DND-41 (cell line): ENCODE measurements around the gene TFCP2L1.

ENCODE experiments used
- ATAC-seq: fragments of 200-7000 bp; cut with Tn5 transposase; 3 replicates; pipeline ENCODE4 v1.9.1; 2021; ENCODE audit warnings: low read depth; ENCODE audit not compliant: insufficient read depth
- DNase-seq: peaks from one replicate; pipeline ENCODE4 v3.0.0-alpha.2; 2020
- H2AFZ ChIP-seq: 2 replicates; pipeline ENCODE4 v1.6.0; 2012; ENCODE audit warnings: low read depth, low read length
- H3K27ac ChIP-seq: 2 replicates; pipeline ENCODE4 v1.5.1; 2012; ENCODE audit warnings: low read length, inconsistent platforms
- H3K27me3 ChIP-seq: fragments of 200-600 bp; sonication (generic); 2 replicates; pipeline ENCODE4 v1.6.0; 2012; ENCODE audit warnings: low read length, mild to moderate bottlenecking, inconsistent platforms; ENCODE audit not compliant: insufficient read depth, poor library complexity
- H3K36me3 ChIP-seq: 2 replicates; pipeline ENCODE4 v1.5.1; 2012; ENCODE audit warnings: low read length, inconsistent platforms; ENCODE audit not compliant: insufficient read depth
- H3K4me1 ChIP-seq: 2 replicates; pipeline ENCODE4 v1.5.1; 2012; ENCODE audit warnings: mild to moderate bottlenecking, low read length; ENCODE audit not compliant: insufficient read depth
- H3K4me2 ChIP-seq: 2 replicates; pipeline ENCODE4 v1.6.0; 2012; ENCODE audit warnings: mild to moderate bottlenecking, moderate library complexity, low read length, inconsistent platforms; ENCODE audit not compliant: insufficient read depth
- H3K4me3 ChIP-seq, 2 experiments: fragments of 200-600 bp in 1 of 2; shearing (Covaris generic) in 1 of 2; 2 replicates each; pipeline ENCODE4 v1.5.1; 2012 to 2016; ENCODE audit warnings: inconsistent platforms in 2 of 2, low read length in 2 of 2, mild to moderate bottlenecking in 2 of 2, low read depth in 1 of 2, moderate library complexity in 1 of 2
- H3K79me2 ChIP-seq: 2 replicates; pipeline ENCODE4 v1.6.0; 2012; ENCODE audit warnings: low read length, inconsistent platforms; ENCODE audit not compliant: insufficient read depth
- H3K9ac ChIP-seq: 2 replicates; pipeline ENCODE4 v1.6.0; 2012; ENCODE audit warnings: low read depth, mild to moderate bottlenecking, inconsistent platforms, low read length, moderate library complexity
- H3K9me3 ChIP-seq: 2 replicates; pipeline ENCODE4 v1.5.1; 2012; ENCODE audit warnings: low read length, moderate library complexity, mild to moderate bottlenecking, inconsistent platforms; ENCODE audit not compliant: insufficient read depth, severe bottlenecking
- H4K20me1 ChIP-seq: 2 replicates; pipeline ENCODE4 v1.6.0; 2012; ENCODE audit warnings: low read length; ENCODE audit not compliant: insufficient read depth
- EZH2 ChIP-seq: IDR thresholded peaks from 3 replicates; pipeline ENCODE4 v1.6.1; 2012; ENCODE audit warnings: borderline replicate concordance, low read depth, mild to moderate bottlenecking, moderate library complexity, low read length, inconsistent platforms; ENCODE audit not compliant: severe bottlenecking
- TF ChIP-seq, protein P1 (sequence below): IDR thresholded peaks from 2 replicates; pipeline ENCODE4 v1.5.1; 2012; ENCODE audit warnings: borderline replicate concordance, low read length, moderate library complexity, mild to moderate bottlenecking; ENCODE audit not compliant: poor library complexity, severe bottlenecking; ENCODE audit errors: extremely low read depth

The TFCP2L1 gene

DNA sequence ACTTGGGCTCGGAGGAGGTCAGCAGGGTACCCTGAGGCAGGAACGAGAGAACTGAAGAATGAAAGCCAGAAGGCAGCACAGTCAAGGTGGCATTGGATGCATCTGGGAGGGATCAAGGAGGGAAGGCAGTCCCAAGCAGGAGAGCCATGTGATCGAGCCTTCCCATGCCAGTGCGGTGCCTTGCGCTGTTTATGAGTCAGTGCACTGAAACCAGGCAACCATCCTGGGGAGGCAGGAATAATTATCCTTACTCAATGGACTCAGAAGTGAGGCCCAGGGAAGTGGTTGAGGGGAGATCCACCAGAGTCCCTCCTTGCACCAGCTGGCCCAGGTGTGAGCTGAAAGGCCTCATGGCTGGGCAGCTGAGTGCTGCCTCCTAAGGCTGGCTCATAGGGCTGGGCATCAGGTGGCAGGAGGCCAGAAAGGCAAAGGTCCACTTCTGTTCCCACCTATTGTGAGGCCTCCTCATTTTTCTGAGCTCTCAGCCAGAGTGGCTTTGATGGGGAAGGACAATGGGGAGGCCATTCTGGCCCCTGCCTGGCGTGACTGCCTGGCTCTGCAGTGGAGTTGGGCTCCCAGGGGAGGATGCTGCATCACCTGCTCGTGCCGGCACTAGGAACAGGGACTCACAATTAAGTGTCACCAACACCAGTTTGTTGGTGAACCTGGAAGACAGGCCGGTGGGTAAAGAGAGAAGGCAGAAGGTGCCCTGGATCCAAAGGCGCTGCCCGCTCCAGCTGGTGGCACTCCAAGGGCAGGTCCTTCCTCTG, 82.3 kb downstream of the TFCP2L1 start:
- H4K20me1 ChIP-seq, result no peaks in the 10 kb centered on the region
- H3K36me3 ChIP-seq, result no peaks in the 10 kb centered on the region
- no peaks in the 10 kb centered on the region for H3K9me3 ChIP-seq
- no peak for ATAC-seq
- no peak for TF ChIP-seq EZH2
- TF ChIP-seq, protein P1, sequence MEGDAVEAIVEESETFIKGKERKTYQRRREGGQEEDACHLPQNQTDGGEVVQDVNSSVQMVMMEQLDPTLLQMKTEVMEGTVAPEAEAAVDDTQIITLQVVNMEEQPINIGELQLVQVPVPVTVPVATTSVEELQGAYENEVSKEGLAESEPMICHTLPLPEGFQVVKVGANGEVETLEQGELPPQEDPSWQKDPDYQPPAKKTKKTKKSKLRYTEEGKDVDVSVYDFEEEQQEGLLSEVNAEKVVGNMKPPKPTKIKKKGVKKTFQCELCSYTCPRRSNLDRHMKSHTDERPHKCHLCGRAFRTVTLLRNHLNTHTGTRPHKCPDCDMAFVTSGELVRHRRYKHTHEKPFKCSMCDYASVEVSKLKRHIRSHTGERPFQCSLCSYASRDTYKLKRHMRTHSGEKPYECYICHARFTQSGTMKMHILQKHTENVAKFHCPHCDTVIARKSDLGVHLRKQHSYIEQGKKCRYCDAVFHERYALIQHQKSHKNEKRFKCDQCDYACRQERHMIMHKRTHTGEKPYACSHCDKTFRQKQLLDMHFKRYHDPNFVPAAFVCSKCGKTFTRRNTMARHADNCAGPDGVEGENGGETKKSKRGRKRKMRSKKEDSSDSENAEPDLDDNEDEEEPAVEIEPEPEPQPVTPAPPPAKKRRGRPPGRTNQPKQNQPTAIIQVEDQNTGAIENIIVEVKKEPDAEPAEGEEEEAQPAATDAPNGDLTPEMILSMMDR, result no peak
- no peak for DNase-seq
- no peak overlapping the region for H3K9ac ChIP-seq
- no peaks in the 10 kb centered on the region for H3K4me1 ChIP-seq
- no peak overlapping the region for H3K4me3 ChIP-seq
- H3K4me2 ChIP-seq, result no peak overlapping the region
- no peak overlapping the region for H2AFZ ChIP-seq
- no peak overlapping the region for H3K27ac ChIP-seq
- no peaks in the 10 kb centered on the region for H3K79me2 ChIP-seq
- no peaks in the 10 kb centered on the region for H3K27me3 ChIP-seq

DNA sequence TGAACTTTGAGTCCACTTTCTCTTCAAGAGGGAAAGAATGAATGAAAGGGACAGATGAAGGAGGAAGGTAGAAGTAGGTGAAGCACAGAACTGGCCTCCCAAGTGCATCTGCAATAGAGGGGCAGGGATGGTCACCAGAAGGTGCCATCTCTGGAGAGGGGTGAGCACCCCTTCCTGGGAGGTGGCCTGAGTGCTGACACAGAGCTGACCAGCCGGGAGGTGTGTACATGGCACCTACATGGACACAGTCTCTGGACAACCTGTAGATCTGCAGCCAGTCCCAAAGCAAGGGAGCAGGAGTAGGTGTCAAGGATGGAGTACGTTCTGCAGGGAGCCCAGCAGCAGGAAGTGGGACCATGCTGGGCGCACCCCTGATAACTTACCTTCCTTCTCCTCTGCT, 83.2 kb downstream of the TFCP2L1 start:
- H4K20me1 ChIP-seq, result no peaks in the 10 kb centered on the region
- ATAC-seq, result no peak
- H3K9ac ChIP-seq, result no peak overlapping the region
- H3K36me3 ChIP-seq, result no peaks in the 10 kb centered on the region
- H3K27me3 ChIP-seq, result no peaks in the 10 kb centered on the region
- H3K4me1 ChIP-seq, result no peaks in the 10 kb centered on the region
- no peaks in the 10 kb centered on the region for H3K79me2 ChIP-seq
- no peak overlapping the region for H2AFZ ChIP-seq
- H3K4me2 ChIP-seq, result no peak overlapping the region
- TF ChIP-seq, protein P1, result no peak
- TF ChIP-seq EZH2, result no peak
- DNase-seq, result no peak
- H3K27ac ChIP-seq, result no peak overlapping the region
- no peaks in the 10 kb centered on the region for H3K9me3 ChIP-seq
- H3K4me3 ChIP-seq, result no peak overlapping the region

DNA sequence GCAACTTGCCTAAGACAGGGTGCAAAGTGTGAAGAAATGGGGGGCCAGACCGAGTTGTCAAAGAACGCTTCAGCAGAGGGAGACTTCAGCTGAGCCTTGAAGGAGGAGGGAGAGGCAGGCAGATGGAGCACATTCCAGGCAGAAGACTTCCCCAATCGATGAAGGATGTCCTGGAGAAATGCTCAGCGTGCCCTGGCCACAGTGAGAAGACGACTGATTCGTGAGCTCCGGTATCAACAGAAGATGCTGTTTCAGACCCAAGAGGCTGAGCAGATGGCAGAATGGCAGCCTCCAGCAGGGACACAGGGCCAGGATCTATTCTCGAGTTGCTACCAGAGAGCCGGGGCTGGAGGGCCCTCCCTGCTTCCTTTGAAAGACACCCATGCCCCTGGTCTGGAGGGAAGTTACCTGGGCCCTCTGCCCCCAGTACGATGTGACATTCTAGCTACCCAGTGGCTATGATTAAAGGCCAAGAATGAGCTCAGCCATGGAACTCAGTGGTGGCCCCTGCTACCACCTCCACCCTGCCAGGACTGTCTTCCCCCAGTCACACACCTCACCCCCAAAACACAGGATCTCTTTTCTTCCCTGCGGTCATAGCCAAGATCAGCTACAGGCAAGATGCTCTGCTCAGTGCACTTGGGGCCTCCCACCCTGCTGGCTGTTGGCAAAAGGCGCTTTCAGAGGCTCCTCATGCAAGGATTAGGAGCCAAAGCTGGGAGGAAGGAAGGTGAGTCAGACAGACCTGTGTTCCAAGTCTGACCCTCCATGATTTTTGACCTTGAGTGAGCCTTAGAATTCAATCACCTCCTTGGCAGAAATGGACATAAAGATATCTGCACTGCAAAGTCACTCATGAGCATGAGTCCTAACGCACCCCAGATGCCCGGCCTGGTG, 84.3 kb downstream of the TFCP2L1 start:
- Histone ChIP-seq H2AFZ (no peak overlapping the region), H3K79me2 (no peaks in the 10 kb centered on the region), H3K9ac (no peak overlapping the region), H3K9me3 (no peaks in the 10 kb centered on the region), H3K4me1 (no peaks in the 10 kb centered on the region), H3K4me2 (no peak overlapping the region), H4K20me1 (no peaks in the 10 kb centered on the region), H3K36me3 (no peaks in the 10 kb centered on the region), H3K27me3 (no peaks in the 10 kb centered on the region), H3K4me3 (no peak overlapping the region), H3K27ac (no peak overlapping the region)
- DNase-seq (no peak), ATAC-seq (no peak)
- TF ChIP-seq EZH2, result no peak
- TF ChIP-seq, protein P1, result no peak
